CD4-positive, alpha-beta memory T cell (primary cell): Measurements from ENCODE around the gene RPL15. TPM values are rescaled to one million over a fixed set of nuclear protein-coding genes. Genes with fewer than 3 reads are reported as not detected.
A peak's percentile ranks its signal among the peaks of the same experiment; 100 is the strongest.

Experiments used
- CTCF ChIA-PET: fragments of 350-600 bp; sonication (Branson Sonifier 250); formaldehyde crosslinking; loops from one replicate; lab custom pipeline; 2021; ENCODE audit warnings: inconsistent platforms; ENCODE audit not compliant: partially characterized antibody; lab: Charles Lee
- POLR2A ChIA-PET: fragments of 350-600 bp; sonication (Branson Sonifier 250); formaldehyde crosslinking; loops from one replicate; lab custom pipeline; 2021; ENCODE audit not compliant: partially characterized antibody; lab: Charles Lee
- DNase-seq, 5 donors: peaks; one replicate each; pipeline versions ENCODE4 v3.0.0 to v3.0.0-alpha.2; 2020 to 2022; ENCODE audit warnings: mixed read lengths in 1 of 5
- H3K27ac ChIP-seq: one replicate; pipeline ENCODE4 v1.7.0; 2013; ENCODE audit warnings: low read depth, low read length
- H3K27me3 ChIP-seq: 2 replicates; pipeline ENCODE4 v1.7.0; 2013; ENCODE audit warnings: mild to moderate bottlenecking, low read length, moderate library complexity; ENCODE audit not compliant: insufficient read depth
- H3K36me3 ChIP-seq: 2 replicates; pipeline ENCODE4 v1.7.0; 2013; ENCODE audit warnings: mild to moderate bottlenecking, low read length, moderate library complexity; ENCODE audit not compliant: insufficient read depth
- H3K4me1 ChIP-seq: 2 replicates; pipeline ENCODE4 v1.7.0; 2013; ENCODE audit warnings: mild to moderate bottlenecking, low read length, moderate library complexity; ENCODE audit not compliant: insufficient read depth
- H3K4me3 ChIP-seq, 2 donors: one replicate each; pipeline ENCODE4 v1.7.0; 2013; ENCODE audit warnings: low read length in 2 of 2, mild to moderate bottlenecking in 1 of 2
- H3K9me3 ChIP-seq, 2 donors: one replicate each; pipeline ENCODE4 v1.7.0; 2013; ENCODE audit warnings: low read length in 2 of 2, control low read depth in 1 of 2; ENCODE audit not compliant: control insufficient read depth in 1 of 2
- H3K27ac Mint-ChIP-seq, 7 donors: one replicate each; pipeline ENCODE4 v1.8.0; 2020 to 2021; ENCODE audit warnings: mixed read lengths in 7 of 7, mild to moderate bottlenecking in 6 of 7, inconsistent platforms in 3 of 7, moderate library complexity in 3 of 7
- H3K27me3 Mint-ChIP-seq, 2 donors: one replicate each; pipeline ENCODE4 v1.8.0; 2020 to 2021; ENCODE audit warnings: mixed read lengths in 2 of 2
- H3K36me3 Mint-ChIP-seq, 2 donors: one replicate each; pipeline ENCODE4 v1.8.0; 2020 to 2021; ENCODE audit warnings: mixed read lengths in 2 of 2, inconsistent platforms in 1 of 2, mild to moderate bottlenecking in 1 of 2
- H3K4me1 Mint-ChIP-seq, 4 donors: one replicate each; pipeline ENCODE4 v1.8.0; 2020 to 2021; ENCODE audit warnings: mixed read lengths in 4 of 4, mild to moderate bottlenecking in 1 of 4
- H3K4me3 Mint-ChIP-seq, 8 donors: one replicate each; pipeline ENCODE4 v1.8.0; 2020 to 2021; ENCODE audit warnings: mixed read lengths in 8 of 8, mild to moderate bottlenecking in 7 of 8, moderate library complexity in 6 of 8, inconsistent platforms in 3 of 8
- H3K9me3 Mint-ChIP-seq, 8 donors: one replicate each; pipeline ENCODE4 v1.8.0; 2020 to 2021; ENCODE audit warnings: mixed read lengths in 8 of 8, mild to moderate bottlenecking in 5 of 8, inconsistent platforms in 3 of 8, moderate library complexity in 1 of 8
- intact Hi-C: fragments of 100-400 bp; cut with micrococcal nuclease; formaldehyde crosslinking; loops from one replicate; pipeline ENCODE4 v1.15.1; 2023
- polyA plus RNA-seq, 2 donors: library from polyadenylated mRNA; unstranded; fragments of 300-500 nt; fragmentation: Illumina TruSeq; gene quantifications; one replicate each; pipeline ENCODE4 v1.2.3, GENCODE V29; 2021
- total RNA-seq, 2 experiments: library from RNA; stranded (reverse); gene quantifications; one replicate each; pipeline ENCODE4 v1.2.3, GENCODE V29; 2021

RPL15 gene
- total and polyA plus RNA-seq, 4 experiments from 2014 or later = 1,856 to 4,720 (median 3,328) TPM

- H3K27me3 Mint-ChIP-seq = peaks cover 1 to 3% of the 10 kb centered on the region in 2 donors
These were observed 21.8 kb downstream of the RPL15 start for GRCh38 chr3:23938688-23939087.

GRCh38 chr3:23940775-23941174, 23.8 kb downstream of the RPL15 start:
- intact Hi-C loops = no loop called here
- peaks cover 1 to 3% of the 10 kb centered on the region in 2 donors for H3K27me3 Mint-ChIP-seq
- Histone ChIP-seq H3K4me3 (no peak overlapping the region), H3K4me1 (peaks cover 6% of the 10 kb centered on the region), H3K36me3 (no peaks in the 10 kb centered on the region), H3K27ac (no peak overlapping the region), H3K9me3 (no peaks in the 10 kb centered on the region), H3K27me3 (no peaks in the 10 kb centered on the region)
- ChIA-PET POLR2A (interaction anchor here (1.0 kb wide), 2 partner anchors 19 to 23 kb away, joined by 4 to 6 read pairs; partner anchors contain the start of genes NKIRAS1 and RPL15), CTCF (interaction anchor here (0.7 to 1.5 kb wide), 3 partner anchors 11 to 24 kb away, joined by 3 to 4 read pairs (median 4); partner anchors contain the start of genes NKIRAS1 and RPL15)
- H3K27ac Mint-ChIP-seq = peak overlapping the region in 1 of 7 donors; percentile 17
- H3K36me3 Mint-ChIP-seq = peaks cover 0 to 3% of the 10 kb centered on the region in 2 donors
- no peak for DNase-seq
- peaks cover 0 to 2% (median 0%) of the 10 kb centered on the region in 8 donors for H3K9me3 Mint-ChIP-seq
- H3K4me1 Mint-ChIP-seq = peaks cover 9 to 13% (median 11%) of the 10 kb centered on the region in 4 donors
- H3K4me3 Mint-ChIP-seq = no peak overlapping the region

More at GRCh38 chr3:23938688-23939087, 21.8 kb downstream of the RPL15 start:
- Mint-ChIP-seq H3K4me1 (peaks cover 2 to 3% (median 3%) of the 10 kb centered on the region in 4 donors), H3K27ac (no peak overlapping the region), H3K9me3 (peaks cover 0 to 2% (median 0%) of the 10 kb centered on the region in 8 donors), H3K4me3 (no peak overlapping the region), H3K36me3 (no peaks in the 10 kb centered on the region)
- no peak overlapping the region for H3K27ac ChIP-seq
- POLR2A ChIA-PET = interaction anchor here (1.4 kb wide), 1 partner anchor 22 kb away, joined by 7 read pairs; the partner anchor contains the start of genes NKIRAS1 and RPL15
- no peak overlapping the region for H3K4me3 ChIP-seq
- CTCF ChIA-PET = interaction anchor here (1.1 kb wide), 1 partner anchor 20 kb away, joined by 3 read pairs; no protein-coding TSS in a partner anchor
- H3K4me1 ChIP-seq = no peaks in the 10 kb centered on the region
- H3K36me3 ChIP-seq = no peaks in the 10 kb centered on the region
- H3K9me3 ChIP-seq = no peaks in the 10 kb centered on the region
- no peaks in the 10 kb centered on the region for H3K27me3 ChIP-seq
- DNase-seq = no peak
- intact Hi-C loops = no loop called here

- peaks cover 10 to 17% (median 11%) of the 10 kb centered on the region in 4 donors for H3K4me1 Mint-ChIP-seq
These were observed 24.5 kb downstream of the RPL15 start for GRCh38 chr3:23941440-23941839.

GRCh38 chr3:23942546-23942945, 25.6 kb downstream of the RPL15 start:
- Histone ChIP-seq H3K27me3 (no peaks in the 10 kb centered on the region), H3K9me3 (no peaks in the 10 kb centered on the region), H3K27ac (no peak overlapping the region), H3K4me3 (no peak overlapping the region), H3K4me1 (peaks cover 19% of the 10 kb centered on the region), H3K36me3 (no peaks in the 10 kb centered on the region)
- no peak for DNase-seq
- CTCF ChIA-PET = no interaction called here
- Mint-ChIP-seq H3K36me3 (peaks cover 6 to 11% of the 10 kb centered on the region in 2 donors), H3K9me3 (peaks cover 0 to 2% (median 0%) of the 10 kb centered on the region in 8 donors), H3K27ac (peak overlapping the region in 1 of 7 donors; percentile 94), H3K4me3 (no peak overlapping the region), H3K27me3 (no peaks in the 10 kb centered on the region), H3K4me1 (peaks cover 15 to 25% (median 17%) of the 10 kb centered on the region in 4 donors)
- intact Hi-C loops = no loop called here
- POLR2A ChIA-PET = interaction anchor here (1.7 kb wide), 1 partner anchor 26 kb away, joined by 6 read pairs; the partner anchor contains the start of genes NKIRAS1 and RPL15

More at GRCh38 chr3:23941440-23941839, 24.5 kb downstream of the RPL15 start:
- Histone ChIP-seq H3K27ac (no peak overlapping the region), H3K9me3 (no peaks in the 10 kb centered on the region), H3K4me1 (peaks cover 8% of the 10 kb centered on the region), H3K27me3 (no peaks in the 10 kb centered on the region), H3K4me3 (no peak overlapping the region), H3K36me3 (no peaks in the 10 kb centered on the region)
- Mint-ChIP-seq H3K36me3 (peaks cover 0 to 5% of the 10 kb centered on the region in 2 donors), H3K27me3 (peaks cover 1 to 3% of the 10 kb centered on the region in 2 donors), H3K4me3 (no peak overlapping the region), H3K27ac (no peak overlapping the region), H3K9me3 (peaks cover 0 to 2% (median 0%) of the 10 kb centered on the region in 8 donors)
- CTCF ChIA-PET = no interaction called here
- POLR2A ChIA-PET = interaction anchor here (1.0 to 1.7 kb wide), 2 partner anchors 20 to 24 kb away, joined by 4 to 6 read pairs; partner anchors contain the start of genes NKIRAS1 and RPL15
- intact Hi-C loops = no loop called here
- no peak for DNase-seq

GRCh38 chr3:23944007-23944783, 27.3 kb downstream of the RPL15 start:
- Mint-ChIP-seq H3K9me3 (no peaks in the 10 kb centered on the region), H3K27me3 (no peaks in the 10 kb centered on the region), H3K27ac (peak overlapping the region; percentile 91 to 96 (median 94)), H3K4me1 (peaks cover 21 to 42% (median 29%) of the 10 kb centered on the region in 4 donors), H3K4me3 (peak overlapping the region; percentile 82 to 90 (median 84)), H3K36me3 (peaks cover 12 to 15% of the 10 kb centered on the region in 2 donors)
- Histone ChIP-seq H3K4me3 (no peak overlapping the region), H3K27me3 (no peaks in the 10 kb centered on the region), H3K27ac (no peak overlapping the region), H3K4me1 (peaks cover 36% of the 10 kb centered on the region), H3K9me3 (no peaks in the 10 kb centered on the region), H3K36me3 (no peaks in the 10 kb centered on the region)
- ChIA-PET POLR2A (interaction anchor here (1.3 to 8.8 kb wide), 3 partner anchors 19 to 26 kb away, joined by 4 to 142 read pairs (median 6); partner anchors contain the start of genes NKIRAS1 and RPL15), CTCF (interaction anchor here (1.1 kb wide), 1 partner anchor 27 kb away, joined by 9 read pairs; the partner anchor contains the start of genes NKIRAS1 and RPL15)
- intact Hi-C loops = loop anchor here (2.0 kb wide), 3 partner anchors 55 to 1839 kb away; partner anchors contain the start of gene NGLY1
- DNase-seq = peak in 3 of 5 donors; percentile 14 to 40 (median 26)

DNA sequence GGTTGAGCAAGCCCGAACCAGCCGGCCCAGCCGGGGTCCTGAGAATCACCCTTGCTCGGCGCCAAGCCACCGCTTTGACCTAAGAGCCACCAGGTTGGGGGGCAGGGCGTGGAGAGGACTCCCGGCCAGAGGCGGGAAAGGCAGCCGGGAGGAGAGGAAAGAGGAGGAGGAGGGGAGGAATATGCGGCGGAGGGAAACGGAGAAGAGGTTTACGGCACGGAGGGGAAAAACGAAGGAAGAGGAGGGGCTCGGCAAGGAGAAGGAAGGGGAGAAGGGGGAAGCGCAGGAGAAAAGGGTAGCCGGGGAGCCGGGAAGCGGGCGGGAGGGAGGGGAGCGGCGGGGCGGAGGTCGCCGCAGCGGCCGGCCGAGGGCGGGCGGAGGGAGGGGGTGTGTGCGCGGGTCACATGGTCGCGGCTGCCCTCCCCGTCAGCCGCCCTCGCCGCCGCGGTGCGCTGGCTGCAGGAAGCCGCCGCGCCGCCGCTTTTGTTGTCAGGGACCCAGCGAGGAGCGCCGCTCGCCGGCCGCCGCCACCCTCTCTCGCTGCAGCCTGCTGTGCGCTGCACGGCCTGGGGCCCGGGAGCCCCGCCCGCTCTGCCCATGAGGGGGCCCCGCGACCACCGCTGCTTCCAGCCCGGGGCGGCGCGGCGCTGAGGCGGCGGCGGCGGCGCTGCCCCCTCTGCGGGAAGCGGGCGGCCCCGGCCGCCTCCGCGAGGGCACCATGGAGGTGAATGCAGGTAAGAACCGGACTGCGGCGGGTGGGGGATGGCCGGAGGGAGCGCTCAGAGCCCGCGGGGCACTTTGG, 28.1 kb downstream of the RPL15 start, which contains the start of gene NR1D2:
Gene NR1D2 (plus strand): TSS at position 426 of the 802 bp plus-strand sequence. CDS start 293 bp downstream, at position 719.
- Mint-ChIP-seq H3K36me3 (peaks cover 15 to 19% of the 10 kb centered on the region in 2 donors), H3K4me1 (peaks cover 30 to 50% (median 37%) of the 10 kb centered on the region in 4 donors), H3K9me3 (no peaks in the 10 kb centered on the region), H3K27me3 (no peaks in the 10 kb centered on the region), H3K4me3 (peak within 1 kb of the TSS; percentile 85 to 95 (median 89)), H3K27ac (peak within 1 kb of the TSS; percentile 95 to 96 (median 96))
- CTCF ChIA-PET = interaction anchor here (1.1 kb wide), 1 partner anchor 28 kb away, joined by 9 read pairs; the partner anchor contains the start of genes NKIRAS1 and RPL15
- no peaks in the 10 kb centered on the region for H3K36me3 ChIP-seq
- POLR2A ChIA-PET = interaction anchor here (8.8 kb wide), 1 partner anchor 27 kb away, joined by 142 read pairs; the partner anchor contains the start of genes NKIRAS1 and RPL15
- peaks cover 45% of the 10 kb centered on the region for H3K4me1 ChIP-seq
- no peaks in the 10 kb centered on the region for H3K9me3 ChIP-seq
- H3K27ac ChIP-seq = peak within 1 kb of the TSS; percentile 94
- H3K4me3 ChIP-seq = peak within 1 kb of the TSS; percentile 83 to 86
- intact Hi-C loops = loop anchor here (1.0 to 2.0 kb wide), 5 partner anchors 28 to 1838 kb away; partner anchors contain the start of genes NGLY1, RPL15 and TOP2B
- no peaks in the 10 kb centered on the region for H3K27me3 ChIP-seq
- DNase-seq = peak; percentile 78 to 82 (median 81)
